ENCODE data around the gene THUMPD3.

Gene THUMPD3

GRCh38 chr3:9330166-9330703 is 32.6 kb upstream of the THUMPD3 start:
- no peak overlapping the region for H3K27ac ChIP-seq
- TF ChIP-seq CTCF (IDR thresholded peaks at IDR 0.05): no peak
- no peak for TF ChIP-seq ZFX (IDR thresholded peaks at IDR 0.05; ENCODE audit: borderline replicate concordance)

DNA sequence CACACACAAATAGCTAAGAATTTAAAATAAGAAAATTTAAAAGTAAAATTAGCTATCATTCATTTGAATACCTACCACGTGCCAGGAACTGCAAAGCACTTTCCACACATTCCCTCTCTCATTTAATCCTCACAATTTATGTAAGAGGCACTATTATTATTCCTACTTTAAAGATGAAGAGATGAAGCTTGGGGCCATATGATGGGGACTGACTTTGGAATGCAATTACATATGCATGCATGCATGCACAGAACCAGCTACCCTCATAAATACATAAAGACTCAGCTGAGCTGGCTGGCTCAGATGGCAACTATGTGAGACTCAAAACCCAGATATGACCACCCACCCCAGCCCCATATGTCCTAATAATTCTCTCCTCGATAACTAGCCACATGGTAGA is 31.7 kb upstream of the THUMPD3 start:
- H3K27ac ChIP-seq: no peak overlapping the region
- TF ChIP-seq CTCF (IDR thresholded peaks at IDR 0.05) (no peak), ZFX (IDR thresholded peaks at IDR 0.05; ENCODE audit: borderline replicate concordance) (no peak)

- TF ChIP-seq CTCF (IDR thresholded peaks at IDR 0.05) (no peak), ZFX (IDR thresholded peaks at IDR 0.05; ENCODE audit: borderline replicate concordance) (no peak)
- no peak overlapping the region for H3K27ac ChIP-seq
Observed at GRCh38 chr3:9332250-9333030, 30.4 kb upstream of the THUMPD3 start.

GRCh38 chr3:9339761-9340471 is 22.9 kb upstream of the THUMPD3 start:
- H3K27ac ChIP-seq: no peak overlapping the region
- TF ChIP-seq ZFX (IDR thresholded peaks at IDR 0.05; ENCODE audit: borderline replicate concordance): no peak
- no peak for TF ChIP-seq CTCF (IDR thresholded peaks at IDR 0.05)

- no peak for TF ChIP-seq ZFX (IDR thresholded peaks at IDR 0.05; ENCODE audit: borderline replicate concordance)
- TF ChIP-seq CTCF (IDR thresholded peaks at IDR 0.05): no peak
- no peak overlapping the region for H3K27ac ChIP-seq
Observed at GRCh38 chr3:9340472-9340902, 22.4 kb upstream of the THUMPD3 start.

GRCh38 chr3:9342696-9343095 is 20.2 kb upstream of the THUMPD3 start:
- TF ChIP-seq CTCF (IDR thresholded peaks at IDR 0.05) (no peak), ZFX (IDR thresholded peaks at IDR 0.05; ENCODE audit: borderline replicate concordance) (no peak)
- no peak overlapping the region for H3K27ac ChIP-seq

- no peak overlapping the region for H3K27ac ChIP-seq
- TF ChIP-seq CTCF (IDR thresholded peaks at IDR 0.05): no peak
- no peak for TF ChIP-seq ZFX (IDR thresholded peaks at IDR 0.05; ENCODE audit: borderline replicate concordance)
Observed at GRCh38 chr3:9343115-9343514, 19.7 kb upstream of the THUMPD3 start.

All from 22Rv1 (cell line).